Calu3 (cell line): ENCODE data around the gene MCF2L. TPM values are rescaled to one million over a fixed set of nuclear protein-coding genes. Genes with fewer than 3 reads are reported as not detected.

Experiments used
- BruUV-seq: library from RNA; stranded (reverse); fragments of 400-500 nt; replicated peaks from 2 replicates; lab custom pipeline; 2021; lab: Mats Ljungman, UMichigan
- CTCF ChIA-PET: fragments of 300-600 bp; sonication (Branson Sonifier 250); formaldehyde crosslinking; loops from one replicate; lab custom pipeline; 2022; ENCODE audit warnings: antibody characterized with exemption; lab: Charles Lee
- DNase-seq: peaks from one replicate; pipeline ENCODE4 v3.0.0; 2022
- H3K27ac Mint-ChIP-seq: one replicate; pipeline ENCODE4 v1.8.0; 2022; ENCODE audit warnings: mixed read lengths; ENCODE audit not compliant: unreplicated experiment
- H3K27me3 Mint-ChIP-seq: one replicate; pipeline ENCODE4 v1.8.0; 2022; ENCODE audit warnings: mixed read lengths; ENCODE audit not compliant: unreplicated experiment
- H3K36me3 Mint-ChIP-seq: one replicate; pipeline ENCODE4 v1.8.0; 2022; ENCODE audit warnings: mild to moderate bottlenecking, moderate library complexity, mixed read lengths; ENCODE audit not compliant: insufficient read depth, unreplicated experiment
- H3K4me1 Mint-ChIP-seq: one replicate; pipeline ENCODE4 v1.8.0; 2022; ENCODE audit warnings: mild to moderate bottlenecking, low read depth, mixed read lengths; ENCODE audit not compliant: unreplicated experiment
- H3K4me3 Mint-ChIP-seq: one replicate; pipeline ENCODE4 v1.8.0; 2022; ENCODE audit warnings: mild to moderate bottlenecking, low read depth, moderate library complexity, mixed read lengths; ENCODE audit not compliant: unreplicated experiment
- H3K9me3 Mint-ChIP-seq: one replicate; pipeline ENCODE4 v1.8.0; 2022; ENCODE audit warnings: low read depth, mixed read lengths; ENCODE audit not compliant: unreplicated experiment
- CTCF ChIP-seq: fragments of 200-600 bp; IDR thresholded peaks from one replicate; pipeline ENCODE4 v1.8.0; 2022; ENCODE audit warnings: antibody characterized with exemption; ENCODE audit not compliant: unreplicated experiment
- intact Hi-C: fragments of 100-400 bp; cut with micrococcal nuclease; formaldehyde crosslinking; loops from one replicate; pipeline ENCODE4 v1.10.0; 2022; ENCODE audit not compliant: unreplicated experiment
- total RNA-seq: library from RNA; stranded (reverse); gene quantifications from 2 replicates; pipeline ENCODE4 v1.2.3, GENCODE V29; 2022

The MCF2L gene
- total RNA-seq, 1 experiment from 2014 or later, result 12.9 TPM

- no peak for DNase-seq
- no peak for TF ChIP-seq CTCF
- intact Hi-C loops, result no loop called here
- Mint-ChIP-seq H3K27ac (no peak overlapping the region), H3K4me1 (no peaks in the 10 kb centered on the region), H3K27me3 (no peaks in the 10 kb centered on the region), H3K36me3 (no peaks in the 10 kb centered on the region), H3K9me3 (no peaks in the 10 kb centered on the region), H3K4me3 (no peak overlapping the region)
- CTCF ChIA-PET, result no interaction called here
- no TSS peak for BruUV-seq
Observed at GRCh38 chr13:113061796-113062425, 92.9 kb downstream of the MCF2L start.

- Mint-ChIP-seq H3K36me3 (no peaks in the 10 kb centered on the region), H3K9me3 (no peaks in the 10 kb centered on the region), H3K27me3 (no peaks in the 10 kb centered on the region), H3K4me3 (no peak overlapping the region), H3K4me1 (no peaks in the 10 kb centered on the region), H3K27ac (no peak overlapping the region)
- intact Hi-C loops, result no loop called here
- CTCF ChIA-PET, result no interaction called here
- TF ChIP-seq CTCF, result no peak
- no TSS peak for BruUV-seq
- DNase-seq, result no peak
Observed at GRCh38 chr13:113062691-113063090, 93.7 kb downstream of the MCF2L start.

- intact Hi-C loops, result no loop called here
- no TSS peak for BruUV-seq
- no peak for DNase-seq
- Mint-ChIP-seq H3K4me3 (no peak overlapping the region), H3K9me3 (no peaks in the 10 kb centered on the region), H3K27ac (no peak overlapping the region), H3K4me1 (no peaks in the 10 kb centered on the region), H3K36me3 (no peaks in the 10 kb centered on the region), H3K27me3 (no peaks in the 10 kb centered on the region)
- no peak for TF ChIP-seq CTCF
- CTCF ChIA-PET, result no interaction called here
Observed at GRCh38 chr13:113063091-113063491, 94.1 kb downstream of the MCF2L start.

- Mint-ChIP-seq H3K4me1 (no peaks in the 10 kb centered on the region), H3K27me3 (no peaks in the 10 kb centered on the region), H3K27ac (no peak overlapping the region), H3K4me3 (no peak overlapping the region), H3K36me3 (no peaks in the 10 kb centered on the region), H3K9me3 (no peaks in the 10 kb centered on the region)
- CTCF ChIA-PET, result no interaction called here
- no peak for DNase-seq
- intact Hi-C loops, result no loop called here
- no TSS peak for BruUV-seq
- TF ChIP-seq CTCF, result no peak
Observed at GRCh38 chr13:113064000-113064533, 95.1 kb downstream of the MCF2L start.
